ENCODE measurements around the gene LRRTM1. TPM values are rescaled to one million over a fixed set of nuclear protein-coding genes. Genes with fewer than 3 reads are reported as not detected.

LRRTM1 gene
- total and polyA plus RNA-seq, 4 donors, result 0.08 to 0.77 TPM; not detected in 2

GRCh38 chr2:80348078-80348477, 43.5 kb upstream of the LRRTM1 start:
- H3K4me1 ChIP-seq (ENCODE audit: control insufficient read depth in 5 of 5, insufficient read depth in 5 of 5, low read length in 5 of 5), result no peaks in the 10 kb centered on the region
- DNase-seq, result no peak
- H3K36me3 ChIP-seq (ENCODE audit: control insufficient read depth in 4 of 4, insufficient read depth in 4 of 4, low read length in 4 of 4), result no peaks in the 10 kb centered on the region
- no peak overlapping the region for H3K9ac ChIP-seq (ENCODE audit: insufficient read depth in 1 of 2, low read length in 2 of 2)
- 88 to 90% methylated on average over 1 of the region's 1 CpG for WGBS, 2 donors
- H3K4me3 ChIP-seq, result no peak overlapping the region
- no peak for ATAC-seq (ENCODE audit: insufficient read depth, low FRiP score)
- no peaks in the 10 kb centered on the region for H3K9me3 ChIP-seq (ENCODE audit: control insufficient read depth in 4 of 4, insufficient read depth in 3 of 4, low read length in 3 of 4)
- H3K27me3 ChIP-seq (ENCODE audit: control insufficient read depth in 3 of 3, insufficient read depth in 3 of 3, low read length in 2 of 3), result no peaks in the 10 kb centered on the region
- H3K27ac ChIP-seq (ENCODE audit: low read depth in 1 of 2, low read length in 1 of 2), result no peak overlapping the region
- TF ChIP-seq CTCF (IDR thresholded peaks at IDR 0.05; ENCODE audit: control extremely low read depth, extremely low read depth), result no peak

- no peak for TF ChIP-seq CTCF (IDR thresholded peaks at IDR 0.05; ENCODE audit: control extremely low read depth, extremely low read depth)
- Histone ChIP-seq H3K9ac (ENCODE audit: insufficient read depth in 1 of 2, low read length in 2 of 2) (no peak overlapping the region), H3K27me3 (ENCODE audit: control insufficient read depth in 3 of 3, insufficient read depth in 3 of 3, low read length in 2 of 3) (no peaks in the 10 kb centered on the region), H3K36me3 (ENCODE audit: control insufficient read depth in 4 of 4, insufficient read depth in 4 of 4, low read length in 4 of 4) (no peaks in the 10 kb centered on the region), H3K4me3 (no peak overlapping the region), H3K27ac (ENCODE audit: low read depth in 1 of 2, low read length in 1 of 2) (no peak overlapping the region), H3K9me3 (ENCODE audit: control insufficient read depth in 4 of 4, insufficient read depth in 3 of 4, low read length in 3 of 4) (peaks cover 0 to 3% (median under 1%) of the 10 kb centered on the region in 4 donors), H3K4me1 (ENCODE audit: control insufficient read depth in 5 of 5, insufficient read depth in 5 of 5, low read length in 5 of 5) (peaks cover 0 to 3% (median 0%) of the 10 kb centered on the region in 5 donors)
- ATAC-seq (ENCODE audit: insufficient read depth, low FRiP score), result no peak
- 90 to 91% methylated on average over 3 of the region's 3 CpGs for WGBS, 2 donors
- no peak for DNase-seq
Measured at GRCh38 chr2:80340022-80340421, 35.5 kb upstream of the LRRTM1 start.

- Histone ChIP-seq H3K9me3 (ENCODE audit: control insufficient read depth in 4 of 4, insufficient read depth in 3 of 4, low read length in 3 of 4) (peaks cover 0 to 3% (median under 1%) of the 10 kb centered on the region in 4 donors), H3K4me3 (no peak overlapping the region), H3K27ac (ENCODE audit: low read depth in 1 of 2, low read length in 1 of 2) (no peak overlapping the region), H3K27me3 (ENCODE audit: control insufficient read depth in 3 of 3, insufficient read depth in 3 of 3, low read length in 2 of 3) (no peaks in the 10 kb centered on the region), H3K36me3 (ENCODE audit: control insufficient read depth in 4 of 4, insufficient read depth in 4 of 4, low read length in 4 of 4) (no peaks in the 10 kb centered on the region), H3K4me1 (ENCODE audit: control insufficient read depth in 5 of 5, insufficient read depth in 5 of 5, low read length in 5 of 5) (peaks cover 0 to 3% (median 0%) of the 10 kb centered on the region in 5 donors), H3K9ac (ENCODE audit: insufficient read depth in 1 of 2, low read length in 2 of 2) (no peak overlapping the region)
- DNase-seq (no peak), ATAC-seq (ENCODE audit: insufficient read depth, low FRiP score) (no peak)
- 72 to 80% methylated on average over 2 of the region's 2 CpGs for WGBS, 2 donors
- TF ChIP-seq CTCF (IDR thresholded peaks at IDR 0.05; ENCODE audit: control extremely low read depth, extremely low read depth), result no peak
Measured at GRCh38 chr2:80338794-80339193, 34.2 kb upstream of the LRRTM1 start.

GRCh38 chr2:80335411-80335810, 30.9 kb upstream of the LRRTM1 start:
- no peak for ATAC-seq (ENCODE audit: insufficient read depth, low FRiP score)

More at GRCh38 chr2:80335411-80335810, 30.9 kb upstream of the LRRTM1 start:
- WGBS, 2 donors, result 89 to 100% methylated on average over 1 of the region's 1 CpG
- no peak for DNase-seq
- H3K27ac ChIP-seq (ENCODE audit: low read depth in 1 of 2, low read length in 1 of 2), result no peak overlapping the region
- H3K9me3 ChIP-seq (ENCODE audit: control insufficient read depth in 4 of 4, insufficient read depth in 3 of 4, low read length in 3 of 4), result peaks cover 0 to 1% (median 0%) of the 10 kb centered on the region in 4 donors
- no peak overlapping the region for H3K9ac ChIP-seq (ENCODE audit: insufficient read depth in 1 of 2, low read length in 2 of 2)
- H3K36me3 ChIP-seq (ENCODE audit: control insufficient read depth in 4 of 4, insufficient read depth in 4 of 4, low read length in 4 of 4), result no peaks in the 10 kb centered on the region
- no peaks in the 10 kb centered on the region for H3K27me3 ChIP-seq (ENCODE audit: control insufficient read depth in 3 of 3, insufficient read depth in 3 of 3, low read length in 2 of 3)
- peaks cover 0 to 3% (median 0%) of the 10 kb centered on the region in 5 donors for H3K4me1 ChIP-seq (ENCODE audit: control insufficient read depth in 5 of 5, insufficient read depth in 5 of 5, low read length in 5 of 5)
- TF ChIP-seq CTCF (IDR thresholded peaks at IDR 0.05; ENCODE audit: control extremely low read depth, extremely low read depth), result no peak
- H3K4me3 ChIP-seq, result no peak overlapping the region
